H1 (cell line): Measurements from ENCODE around the gene C2orf72. TPM values are rescaled to one million over a fixed set of nuclear protein-coding genes. Genes with fewer than 3 reads are reported as not detected.

Source experiments
- CTBP2 ChIP-seq: IDR thresholded peaks from 2 replicates; pipeline ENCODE4 v1.7.0; 2011; ENCODE audit warnings: borderline replicate concordance, mild to moderate bottlenecking, moderate library complexity, mixed read lengths, low read length; ENCODE audit not compliant: insufficient read depth, insufficient read length
- CTCF ChIP-seq, 3 experiments: IDR thresholded peaks; 1 replicate in 2 of 3; 2 replicates in 1 of 3; pipeline versions ENCODE4 v1.5.1 to v1.6.1; 2011; ENCODE audit warnings: low read length in 3 of 3, mild to moderate bottlenecking in 3 of 3, inconsistent platforms in 2 of 3, low read depth in 1 of 3, moderate library complexity in 1 of 3; ENCODE audit not compliant: insufficient read depth in 1 of 3; ENCODE audit errors: control extremely low read depth in 1 of 3
- JUN ChIP-seq: IDR thresholded peaks from 2 replicates; pipeline ENCODE4 v1.6.1; 2011; ENCODE audit warnings: low read depth, mild to moderate bottlenecking, improper control_type of control experiment, low read length
- polyA plus RNA-seq, 7 experiments: library from polyadenylated mRNA; depleted of rRNA in 3 of 7; stranded (reverse) in 5 of 7; unstranded in 2 of 7; fragments of >200 nt in 5 of 7; fragments of 200-250 nt in 2 of 7; gene quantifications; 1 replicate in 5 of 7; 2 replicates in 1 of 7; 4 replicates in 1 of 7; pipeline versions ENCODE4 v1.2.1 to v1.2.3, GENCODE V29; 2011 to 2013; ENCODE audit warnings: missing spikeins in 2 of 7, mixed read lengths in 2 of 7
- total RNA-seq: library from RNA; stranded (reverse); fragmentation: NEBNext Ultra II Directional; extraction: Animal tissue kit (Norgen Biotek cat#: 25700); gene quantifications from 2 replicates; pipeline ENCODE4 v1.2.1, GENCODE V29; 2021

Gene C2orf72
- total and polyA plus RNA-seq, 2 of the 8 experiments (the other 6 are each of a cell fraction or from before 2014, with no cell fraction given), result 1.1 to 1.7 TPM

DNA sequence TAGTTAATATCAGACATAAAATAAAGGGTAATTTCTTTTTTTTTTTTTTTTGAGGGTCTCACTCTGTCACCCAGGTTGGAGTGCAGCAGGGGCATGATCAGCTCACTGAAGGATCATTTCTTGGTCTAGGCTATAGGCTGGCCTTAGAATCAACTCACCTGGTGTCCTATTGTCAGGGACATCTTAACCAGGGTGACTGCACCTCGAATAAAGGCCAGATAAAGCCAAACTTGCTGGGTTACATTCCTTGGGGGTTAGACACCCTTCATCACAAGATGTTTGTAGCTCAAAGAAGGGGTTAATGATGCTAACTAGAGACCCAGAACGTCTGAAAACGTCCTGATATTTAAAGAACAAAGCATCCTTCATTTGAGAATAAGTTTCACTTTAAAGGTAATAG, 23.5 kb upstream of the C2orf72 start (continued):
- TF ChIP-seq CTCF (IDR thresholded peaks at IDR 0.05; ENCODE audit: control extremely low read depth in 1 of 3, insufficient read depth in 1 of 3, low read depth in 1 of 3, low read length in 3 of 3), result no peak
- TF ChIP-seq CTBP2, result no peak
- TF ChIP-seq JUN, result no peak
- TF ChIP-seq, all 59 proteins: peak for 0
